NCI-H1436 (cell line): ENCODE results near the gene CD59.
A peak's percentile ranks its signal among the peaks of the same experiment; 100 is the strongest.
"Not testable (repeated sequence)": the region's sequence is repeated elsewhere in the genome, so short reads cannot be mapped to it uniquely, and the experiment has no call there.

ENCODE experiments used
- DNase-seq: peaks from one replicate; lab custom pipeline; 2025; lab: John Stamatoyannopoulos, UW

CD59 gene

GRCh38 chr11:33692541-33692940 lies 43.7 kb downstream of the CD59 start:
- DNase-seq, result no peak

- no peak for DNase-seq
Observed at GRCh38 chr11:33692013-33692504, 44.2 kb downstream of the CD59 start.

DNA sequence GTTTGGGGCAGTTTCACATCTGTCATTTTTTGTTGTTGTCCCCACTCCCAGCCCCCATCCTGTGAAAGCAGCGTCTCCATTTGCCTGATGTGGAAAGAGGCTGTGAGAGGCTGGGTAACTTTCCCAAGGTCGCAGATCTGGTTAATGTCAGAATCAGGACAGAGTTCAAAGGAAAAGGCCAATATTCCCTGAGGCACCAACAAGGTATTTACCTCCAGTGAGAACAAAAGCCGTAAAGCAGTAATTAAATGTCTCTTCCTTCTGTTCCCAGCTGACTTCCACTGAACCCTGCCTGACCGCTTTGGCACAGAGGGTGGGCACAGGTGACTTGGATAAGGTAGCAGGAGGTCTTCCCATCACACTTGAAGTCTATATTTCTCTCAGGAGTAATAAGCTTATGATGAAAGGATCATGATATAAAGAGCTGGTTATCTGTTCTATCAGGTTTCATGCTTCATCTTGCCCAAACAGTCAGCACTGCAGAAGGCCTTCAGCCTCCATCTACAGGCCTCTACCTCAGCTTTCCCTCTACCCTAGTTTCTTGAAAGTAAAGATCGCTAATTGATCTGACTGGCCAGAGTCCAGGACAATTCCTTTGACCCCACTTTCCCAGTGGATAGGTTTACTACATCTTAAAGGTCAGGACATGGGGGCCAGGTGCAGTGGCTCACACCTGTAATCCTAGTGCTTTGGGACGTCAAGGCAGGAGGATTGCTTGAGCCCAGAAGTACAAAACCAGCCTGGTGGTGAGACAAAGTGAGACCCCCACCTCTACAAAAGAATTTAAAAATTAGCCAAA lies 45.0 kb downstream of the CD59 start:
- DNase-seq, result no peak

- no peak for DNase-seq
Observed at GRCh38 chr11:33690290-33691065, 45.7 kb downstream of the CD59 start.

DNA sequence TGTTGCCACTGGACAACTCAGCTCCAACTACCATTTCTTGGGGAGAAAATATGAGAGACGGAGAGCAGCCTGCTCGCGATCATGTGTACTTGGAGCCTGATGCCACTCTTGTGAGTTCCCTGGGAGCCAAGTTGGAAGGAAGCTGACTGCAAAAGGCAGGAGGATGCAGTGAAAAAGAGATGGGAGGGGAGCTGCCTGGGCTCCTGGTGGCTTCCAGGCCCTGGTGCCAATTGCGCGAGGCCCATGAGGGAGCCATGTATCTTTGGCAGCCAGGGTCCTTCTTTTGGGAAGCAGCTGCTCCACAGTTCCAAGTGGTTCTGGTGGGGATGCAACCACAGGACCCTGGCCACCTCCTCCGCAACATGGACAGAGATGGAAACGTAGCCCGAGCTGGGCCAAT lies 46.7 kb downstream of the CD59 start:
- DNase-seq, result no peak

DNA sequence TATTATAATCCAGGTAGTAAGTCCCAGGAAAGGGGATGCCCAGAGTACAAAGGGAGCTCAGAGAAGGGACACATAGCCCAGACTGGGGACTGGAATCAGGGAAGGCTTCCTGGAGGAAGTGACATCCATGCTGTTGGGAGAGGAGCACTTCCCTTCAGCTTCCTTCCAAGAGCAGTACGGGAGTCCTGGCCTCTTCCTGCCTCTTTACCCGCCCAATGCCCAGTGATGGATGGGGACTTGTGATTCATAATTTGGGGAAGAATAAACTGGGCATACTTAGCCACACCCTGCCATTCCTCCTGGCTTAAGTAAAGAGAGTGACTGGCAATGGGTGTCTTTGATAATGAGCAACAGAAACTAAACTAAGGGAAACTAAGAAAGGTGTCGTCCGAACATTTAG lies 47.1 kb downstream of the CD59 start:
- DNase-seq, result no peak

DNA sequence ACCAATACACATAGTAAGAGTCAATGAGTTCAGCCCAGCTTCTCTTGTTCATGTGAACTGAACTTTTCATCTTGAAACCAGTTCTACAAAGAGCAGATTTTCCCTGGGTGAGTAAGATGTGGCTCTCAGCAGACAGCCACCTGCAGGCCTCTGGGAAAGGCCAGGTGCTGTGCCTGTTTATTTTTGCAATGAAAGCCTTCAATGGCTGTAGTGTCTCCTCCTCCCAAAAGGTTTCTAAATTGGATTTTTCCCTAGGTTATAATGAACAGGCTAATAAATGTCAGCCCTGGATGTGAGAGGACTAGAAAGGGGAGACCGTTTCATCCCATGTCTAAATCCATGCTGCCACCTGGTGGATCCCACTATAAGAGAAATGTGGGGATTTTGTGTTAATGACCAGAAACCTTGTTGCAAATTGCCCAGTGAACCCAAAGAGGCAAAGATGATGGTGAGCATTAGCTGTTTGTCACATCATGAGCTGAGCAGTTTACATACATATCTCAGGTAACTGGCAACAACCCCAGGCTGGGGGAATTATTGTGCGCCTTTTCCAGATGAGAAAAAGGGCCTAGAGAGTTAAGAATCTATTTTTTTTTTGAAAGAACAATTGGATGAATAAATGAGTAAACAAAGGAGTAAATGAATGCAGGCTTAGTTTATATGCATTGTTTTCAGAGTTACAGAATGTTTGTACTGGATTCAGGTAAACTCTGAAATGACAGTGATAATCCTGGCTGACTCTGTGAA lies 48.3 kb downstream of the CD59 start:
- peak; percentile 56 for DNase-seq

DNA sequence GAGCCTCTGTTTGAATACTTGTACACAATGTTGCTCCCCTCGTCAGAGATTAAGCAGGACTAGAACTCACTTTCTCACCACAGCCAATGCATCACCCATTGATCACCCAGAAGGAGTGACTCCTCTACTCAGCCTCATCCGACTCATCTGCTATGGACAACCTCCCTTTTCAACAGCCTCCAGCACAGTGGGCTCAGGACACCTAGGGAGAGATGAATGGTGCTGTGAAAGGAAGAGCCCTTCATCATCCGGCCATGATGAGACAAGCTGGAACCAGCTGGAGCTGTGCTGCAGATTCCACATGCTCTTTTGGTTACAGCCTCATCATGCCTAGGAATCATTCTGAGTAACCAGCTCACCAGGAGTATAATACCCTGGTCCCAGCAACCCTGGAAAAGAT lies 51.1 kb downstream of the CD59 start:
- DNase-seq, result no peak

- DNase-seq, result no peak
Observed at GRCh38 chr11:33684003-33684706, 52.1 kb downstream of the CD59 start.

- DNase-seq, result no peak
Observed at GRCh38 chr11:33682446-33682845, 53.8 kb downstream of the CD59 start.

- DNase-seq, result no peak
Observed at GRCh38 chr11:33682019-33682418, 54.2 kb downstream of the CD59 start.

- not testable (repeated sequence) for DNase-seq
Observed at GRCh38 chr11:33678616-33679015, 57.6 kb downstream of the CD59 start.

DNA sequence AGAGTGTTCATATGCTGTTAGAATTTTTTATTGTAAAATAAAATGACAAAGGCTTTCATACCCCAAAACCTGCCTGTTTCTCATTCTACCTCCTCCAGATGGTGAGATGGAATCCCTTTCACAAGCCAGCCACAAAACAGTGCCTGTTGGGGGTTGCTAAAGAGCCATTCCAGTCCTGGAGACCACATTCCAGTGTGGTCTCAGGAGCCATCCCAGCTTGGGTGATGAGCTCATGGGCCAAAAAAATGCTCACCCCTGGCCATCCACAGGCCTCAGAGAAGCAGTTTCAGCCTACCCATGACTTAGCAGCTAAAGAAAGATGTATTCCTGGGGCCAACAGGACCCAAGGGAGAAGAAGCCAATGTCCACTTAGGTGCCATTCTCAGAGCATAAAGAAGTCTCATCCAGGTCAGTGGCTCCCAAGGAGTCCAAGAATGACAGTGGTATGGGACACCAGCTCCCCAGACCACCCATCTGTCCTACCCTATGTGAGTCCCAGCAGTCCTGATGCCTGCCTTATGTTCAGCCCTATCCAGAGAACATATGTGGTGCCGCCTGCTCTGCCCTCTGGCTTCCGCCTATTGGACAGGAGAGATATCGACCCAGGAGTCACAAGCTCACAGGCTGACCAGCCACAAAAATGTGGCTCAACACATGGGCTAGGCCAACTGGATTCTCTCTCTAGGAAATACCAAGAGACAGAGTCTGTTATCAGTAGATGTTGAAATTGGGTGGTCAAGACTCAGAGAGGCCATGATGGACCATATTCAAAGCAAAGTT lies 62.0 kb downstream of the CD59 start:
- no peak for DNase-seq

- no peak for DNase-seq
Observed at GRCh38 chr11:33672273-33672672, 64.0 kb downstream of the CD59 start.

DNA sequence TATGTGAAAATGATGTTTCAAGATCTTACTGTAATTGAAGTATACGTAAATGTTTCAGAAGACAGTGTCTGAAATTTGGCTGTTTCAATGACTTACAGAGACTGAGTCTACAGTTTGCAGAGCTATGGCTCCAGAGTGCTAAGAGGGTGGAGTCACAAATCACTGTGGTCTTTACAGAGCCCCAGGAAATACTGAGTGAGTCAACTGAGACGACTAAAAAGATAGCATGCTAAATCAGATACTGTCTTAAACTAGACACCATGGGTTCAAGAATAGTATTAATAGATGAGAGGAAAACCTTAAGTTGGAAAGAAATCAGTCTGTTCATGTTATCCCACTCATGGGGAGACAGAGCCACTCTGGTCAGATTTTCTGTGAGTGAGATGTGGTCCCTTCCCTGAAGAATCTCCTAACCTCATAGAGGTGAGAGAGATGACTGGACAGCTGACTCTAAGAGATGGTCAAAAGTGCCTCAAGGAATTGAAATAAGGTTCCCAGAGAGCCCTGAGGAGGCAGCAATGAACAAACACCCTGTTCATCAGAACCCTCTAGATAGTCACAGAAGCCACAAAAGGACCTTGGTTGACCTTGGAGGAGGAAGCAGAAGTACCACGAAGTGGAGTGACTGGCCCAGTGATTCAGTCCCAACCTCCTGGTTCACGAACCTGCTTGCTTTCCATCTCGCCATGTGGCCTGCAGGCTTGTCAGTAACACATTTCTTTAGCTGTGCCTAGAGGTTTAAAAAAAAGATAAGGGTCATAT lies 65.8 kb downstream of the CD59 start:
- DNase-seq, result no peak

- DNase-seq, result no peak
Observed at GRCh38 chr11:33669598-33670249, 66.5 kb downstream of the CD59 start.

- DNase-seq, result no peak
Observed at GRCh38 chr11:33668951-33669596, 67.1 kb downstream of the CD59 start.

GRCh38 chr11:33668468-33668825 lies 67.8 kb downstream of the CD59 start:
- no peak for DNase-seq

DNA sequence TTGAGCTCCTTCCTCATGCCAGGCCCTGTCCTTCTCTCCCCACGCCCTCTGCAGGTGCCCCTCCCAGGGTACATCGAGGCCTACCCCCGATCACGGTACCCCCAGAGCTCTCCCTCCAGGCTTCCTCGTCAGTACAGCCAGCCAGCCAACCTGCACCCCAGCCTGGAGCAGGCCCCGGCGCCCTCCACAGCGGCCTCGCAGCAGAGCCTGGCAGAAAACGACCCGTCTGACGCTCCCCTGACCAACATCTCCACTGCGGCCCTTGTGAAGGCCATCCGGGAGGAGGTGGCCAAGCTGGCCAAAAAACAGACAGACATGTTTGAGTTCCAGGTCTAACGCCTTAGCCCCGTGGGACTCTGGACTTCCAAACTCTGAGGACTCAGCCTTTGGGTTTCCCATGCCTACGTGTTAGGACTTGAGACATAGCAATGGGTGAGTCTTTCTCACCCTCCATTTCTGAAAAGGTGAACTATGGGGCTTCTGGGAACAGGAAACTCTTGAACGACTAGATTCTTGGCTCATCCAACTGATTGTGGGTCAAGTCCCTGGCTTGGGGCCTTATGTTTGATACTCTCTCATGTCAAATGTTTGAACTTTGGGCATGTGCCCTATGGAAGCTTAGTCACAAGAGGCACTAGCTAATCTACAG lies 68.3 kb downstream of the CD59 start:
- no peak for DNase-seq
